ENCODE results near the gene STRIP1.

The STRIP1 gene

DNA sequence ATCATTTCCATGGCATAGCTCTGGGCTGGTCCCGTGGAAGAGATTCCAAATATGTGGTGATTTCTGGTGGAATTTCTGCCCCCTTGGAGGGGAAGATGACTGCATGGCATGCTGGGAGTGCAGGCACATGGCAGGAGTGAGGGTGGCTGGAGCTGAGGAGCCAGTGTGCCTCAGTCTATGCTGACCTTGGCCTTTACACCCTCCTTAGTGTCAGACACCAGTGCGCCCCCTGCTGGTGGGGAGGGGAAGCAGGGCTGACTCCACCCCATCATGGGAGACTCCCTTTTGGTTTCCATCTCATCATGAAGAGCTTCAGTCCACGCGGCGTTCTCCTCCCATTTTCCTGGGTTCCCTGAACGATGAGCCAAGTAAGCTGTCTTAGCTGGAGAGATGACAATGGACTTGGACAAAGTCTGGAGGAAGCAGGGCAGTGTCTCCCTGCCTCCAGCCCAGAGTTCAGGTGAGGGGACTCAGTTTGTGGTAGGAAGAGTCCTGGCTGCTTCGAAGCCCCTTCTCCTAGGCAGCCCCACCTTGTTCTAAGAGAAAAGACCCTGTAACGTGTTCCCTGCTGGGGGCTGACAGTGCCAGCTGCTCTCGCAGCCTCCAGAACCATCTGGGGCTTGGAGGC lies 25.7 kb downstream of the STRIP1 start (continued):
- TF ChIP-seq, protein P1, sequence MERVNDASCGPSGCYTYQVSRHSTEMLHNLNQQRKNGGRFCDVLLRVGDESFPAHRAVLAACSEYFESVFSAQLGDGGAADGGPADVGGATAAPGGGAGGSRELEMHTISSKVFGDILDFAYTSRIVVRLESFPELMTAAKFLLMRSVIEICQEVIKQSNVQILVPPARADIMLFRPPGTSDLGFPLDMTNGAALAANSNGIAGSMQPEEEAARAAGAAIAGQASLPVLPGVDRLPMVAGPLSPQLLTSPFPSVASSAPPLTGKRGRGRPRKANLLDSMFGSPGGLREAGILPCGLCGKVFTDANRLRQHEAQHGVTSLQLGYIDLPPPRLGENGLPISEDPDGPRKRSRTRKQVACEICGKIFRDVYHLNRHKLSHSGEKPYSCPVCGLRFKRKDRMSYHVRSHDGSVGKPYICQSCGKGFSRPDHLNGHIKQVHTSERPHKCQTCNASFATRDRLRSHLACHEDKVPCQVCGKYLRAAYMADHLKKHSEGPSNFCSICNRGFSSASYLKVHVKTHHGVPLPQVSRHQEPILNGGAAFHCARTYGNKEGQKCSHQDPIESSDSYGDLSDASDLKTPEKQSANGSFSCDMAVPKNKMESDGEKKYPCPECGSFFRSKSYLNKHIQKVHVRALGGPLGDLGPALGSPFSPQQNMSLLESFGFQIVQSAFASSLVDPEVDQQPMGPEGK (CRISPR knock-in tag; IDR thresholded peaks at IDR 0.05; ENCODE audit: borderline replicate concordance) = no peak
- TF ChIP-seq ARNTL (CRISPR knock-in tag; IDR thresholded peaks at IDR 0.05; ENCODE audit: borderline replicate concordance, low read depth) (0 out of 2 replicates have a peak, but pooled peaks have one; percentile 38), ZNF8 (CRISPR knock-in tag; IDR thresholded peaks at IDR 0.05) (peak; percentile 23; the same call in 1 of the 2 replicates), TCF4 (CRISPR knock-in tag; IDR thresholded peaks at IDR 0.05; ENCODE audit: borderline replicate concordance) (no peak), ESRRG (CRISPR knock-in tag; IDR thresholded peaks at IDR 0.05) (no peak)
- TF ChIP-seq, protein P2, sequence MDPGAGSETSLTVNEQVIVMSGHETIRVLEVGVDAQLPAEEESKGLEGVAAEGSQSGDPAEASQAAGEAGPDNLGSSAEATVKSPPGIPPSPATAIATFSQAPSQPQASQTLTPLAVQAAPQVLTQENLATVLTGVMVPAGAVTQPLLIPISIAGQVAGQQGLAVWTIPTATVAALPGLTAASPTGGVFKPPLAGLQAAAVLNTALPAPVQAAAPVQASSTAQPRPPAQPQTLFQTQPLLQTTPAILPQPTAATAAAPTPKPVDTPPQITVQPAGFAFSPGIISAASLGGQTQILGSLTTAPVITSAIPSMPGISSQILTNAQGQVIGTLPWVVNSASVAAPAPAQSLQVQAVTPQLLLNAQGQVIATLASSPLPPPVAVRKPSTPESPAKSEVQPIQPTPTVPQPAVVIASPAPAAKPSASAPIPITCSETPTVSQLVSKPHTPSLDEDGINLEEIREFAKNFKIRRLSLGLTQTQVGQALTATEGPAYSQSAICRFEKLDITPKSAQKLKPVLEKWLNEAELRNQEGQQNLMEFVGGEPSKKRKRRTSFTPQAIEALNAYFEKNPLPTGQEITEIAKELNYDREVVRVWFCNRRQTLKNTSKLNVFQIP (CRISPR knock-in tag; IDR thresholded peaks at IDR 0.05; ENCODE audit: borderline replicate concordance, low read depth) = no peak

DNA sequence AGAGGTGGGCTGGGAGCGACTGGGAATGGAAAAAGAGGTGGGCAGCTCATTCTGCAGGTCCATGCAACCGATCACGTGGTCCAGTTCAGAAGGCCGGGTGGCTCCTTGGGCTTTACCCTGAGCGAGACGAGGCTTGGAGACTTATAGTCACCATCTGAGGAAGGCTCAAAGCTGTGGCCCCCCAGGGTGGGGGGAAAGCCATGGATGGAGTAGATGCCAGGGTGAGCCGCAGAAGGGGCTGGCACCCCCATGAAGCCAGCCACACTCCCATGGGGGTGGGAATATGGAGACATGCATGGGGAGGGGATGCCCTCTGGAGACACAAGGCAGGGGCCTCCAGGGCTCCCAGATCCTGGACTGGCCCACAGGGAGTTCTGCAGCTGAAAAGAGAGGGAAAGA lies 26.2 kb downstream of the STRIP1 start:
- TF ChIP-seq ZC3H10 (CRISPR knock-in tag; IDR thresholded peaks at IDR 0.05) = no peak
- no peak for TF ChIP-seq ZNF565 (CRISPR knock-in tag; conservative IDR thresholded peaks at IDR 0.05; ENCODE audit: low read depth)
- no peak for TF ChIP-seq ZFP3 (CRISPR knock-in tag; IDR thresholded peaks at IDR 0.05)
- no peak for TF ChIP-seq OSR1 (CRISPR knock-in tag; IDR thresholded peaks at IDR 0.05)
- TF ChIP-seq PPARA (CRISPR knock-in tag; IDR thresholded peaks at IDR 0.05; ENCODE audit: borderline replicate concordance) = no peak
- no peak for TF ChIP-seq SNAI2 (CRISPR knock-in tag; IDR thresholded peaks at IDR 0.05)
- no peak for TF ChIP-seq ESRRG (CRISPR knock-in tag; IDR thresholded peaks at IDR 0.05)
- TF ChIP-seq, protein P3, sequence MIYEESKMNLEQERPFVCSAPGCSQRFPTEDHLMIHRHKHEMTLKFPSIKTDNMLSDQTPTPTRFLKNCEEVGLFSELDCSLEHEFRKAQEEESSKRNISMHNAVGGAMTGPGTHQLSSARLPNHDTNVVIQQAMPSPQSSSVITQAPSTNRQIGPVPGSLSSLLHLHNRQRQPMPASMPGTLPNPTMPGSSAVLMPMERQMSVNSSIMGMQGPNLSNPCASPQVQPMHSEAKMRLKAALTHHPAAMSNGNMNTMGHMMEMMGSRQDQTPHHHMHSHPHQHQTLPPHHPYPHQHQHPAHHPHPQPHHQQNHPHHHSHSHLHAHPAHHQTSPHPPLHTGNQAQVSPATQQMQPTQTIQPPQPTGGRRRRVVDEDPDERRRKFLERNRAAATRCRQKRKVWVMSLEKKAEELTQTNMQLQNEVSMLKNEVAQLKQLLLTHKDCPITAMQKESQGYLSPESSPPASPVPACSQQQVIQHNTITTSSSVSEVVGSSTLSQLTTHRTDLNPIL (CRISPR knock-in tag; IDR thresholded peaks at IDR 0.05; ENCODE audit: low read depth) = no peak
- TF ChIP-seq ZFP30 (CRISPR knock-in tag; IDR thresholded peaks at IDR 0.05) = no peak
- TF ChIP-seq, protein P4, sequence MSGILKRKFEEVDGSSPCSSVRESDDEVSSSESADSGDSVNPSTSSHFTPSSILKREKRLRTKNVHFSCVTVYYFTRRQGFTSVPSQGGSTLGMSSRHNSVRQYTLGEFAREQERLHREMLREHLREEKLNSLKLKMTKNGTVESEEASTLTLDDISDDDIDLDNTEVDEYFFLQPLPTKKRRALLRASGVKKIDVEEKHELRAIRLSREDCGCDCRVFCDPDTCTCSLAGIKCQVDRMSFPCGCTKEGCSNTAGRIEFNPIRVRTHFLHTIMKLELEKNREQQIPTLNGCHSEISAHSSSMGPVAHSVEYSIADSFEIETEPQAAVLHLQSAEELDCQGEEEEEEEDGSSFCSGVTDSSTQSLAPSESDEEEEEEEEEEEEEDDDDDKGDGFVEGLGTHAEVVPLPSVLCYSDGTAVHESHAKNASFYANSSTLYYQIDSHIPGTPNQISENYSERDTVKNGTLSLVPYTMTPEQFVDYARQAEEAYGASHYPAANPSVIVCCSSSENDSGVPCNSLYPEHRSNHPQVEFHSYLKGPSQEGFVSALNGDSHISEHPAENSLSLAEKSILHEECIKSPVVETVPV (CRISPR knock-in tag; IDR thresholded peaks at IDR 0.05) = no peak
- no peak for TF ChIP-seq BACH2 (CRISPR knock-in tag; IDR thresholded peaks at IDR 0.05; ENCODE audit: borderline replicate concordance)
- no peak for TF ChIP-seq TOX (CRISPR knock-in tag; IDR thresholded peaks at IDR 0.05; ENCODE audit: borderline replicate concordance)
- no peak for ATAC-seq

DNA sequence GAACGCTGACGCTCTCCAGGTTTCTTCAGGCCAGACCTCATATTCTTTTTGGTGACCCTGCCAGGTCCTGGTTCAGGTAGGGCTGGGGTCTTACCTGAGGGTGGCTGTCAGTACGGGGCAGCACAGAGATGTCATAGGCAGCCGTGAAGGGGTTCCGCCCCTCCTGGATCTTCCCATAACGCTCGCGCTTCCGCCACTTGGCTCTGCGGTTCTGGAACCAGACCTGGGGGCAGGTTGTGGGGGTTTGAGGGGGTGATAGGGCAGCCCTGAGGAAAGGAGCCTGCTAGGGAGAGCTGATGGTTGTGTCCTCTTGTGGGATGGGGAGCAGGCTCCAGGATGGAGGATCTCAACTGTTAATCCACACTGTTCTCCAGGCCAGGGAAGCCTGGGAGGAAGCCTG lies 26.9 kb downstream of the STRIP1 start:
- no peak for ATAC-seq
- TF ChIP-seq, protein P4 (CRISPR knock-in tag; IDR thresholded peaks at IDR 0.05) = no peak
- TF ChIP-seq RARB (CRISPR knock-in tag; IDR thresholded peaks at IDR 0.05) (no peak), GLIS3 (CRISPR knock-in tag; IDR thresholded peaks at IDR 0.05) (no peak), SNAI2 (CRISPR knock-in tag; IDR thresholded peaks at IDR 0.05) (no peak), ZNF565 (CRISPR knock-in tag; conservative IDR thresholded peaks at IDR 0.05; ENCODE audit: low read depth) (no peak), ZFP3 (CRISPR knock-in tag; IDR thresholded peaks at IDR 0.05) (no peak), TCF4 (CRISPR knock-in tag; IDR thresholded peaks at IDR 0.05; ENCODE audit: borderline replicate concordance) (no peak)
- TF ChIP-seq, protein P2 (CRISPR knock-in tag; IDR thresholded peaks at IDR 0.05; ENCODE audit: borderline replicate concordance, low read depth) = no peak
- TF ChIP-seq, protein P1 (CRISPR knock-in tag; IDR thresholded peaks at IDR 0.05; ENCODE audit: borderline replicate concordance) = no peak
- TF ChIP-seq, protein P5, sequence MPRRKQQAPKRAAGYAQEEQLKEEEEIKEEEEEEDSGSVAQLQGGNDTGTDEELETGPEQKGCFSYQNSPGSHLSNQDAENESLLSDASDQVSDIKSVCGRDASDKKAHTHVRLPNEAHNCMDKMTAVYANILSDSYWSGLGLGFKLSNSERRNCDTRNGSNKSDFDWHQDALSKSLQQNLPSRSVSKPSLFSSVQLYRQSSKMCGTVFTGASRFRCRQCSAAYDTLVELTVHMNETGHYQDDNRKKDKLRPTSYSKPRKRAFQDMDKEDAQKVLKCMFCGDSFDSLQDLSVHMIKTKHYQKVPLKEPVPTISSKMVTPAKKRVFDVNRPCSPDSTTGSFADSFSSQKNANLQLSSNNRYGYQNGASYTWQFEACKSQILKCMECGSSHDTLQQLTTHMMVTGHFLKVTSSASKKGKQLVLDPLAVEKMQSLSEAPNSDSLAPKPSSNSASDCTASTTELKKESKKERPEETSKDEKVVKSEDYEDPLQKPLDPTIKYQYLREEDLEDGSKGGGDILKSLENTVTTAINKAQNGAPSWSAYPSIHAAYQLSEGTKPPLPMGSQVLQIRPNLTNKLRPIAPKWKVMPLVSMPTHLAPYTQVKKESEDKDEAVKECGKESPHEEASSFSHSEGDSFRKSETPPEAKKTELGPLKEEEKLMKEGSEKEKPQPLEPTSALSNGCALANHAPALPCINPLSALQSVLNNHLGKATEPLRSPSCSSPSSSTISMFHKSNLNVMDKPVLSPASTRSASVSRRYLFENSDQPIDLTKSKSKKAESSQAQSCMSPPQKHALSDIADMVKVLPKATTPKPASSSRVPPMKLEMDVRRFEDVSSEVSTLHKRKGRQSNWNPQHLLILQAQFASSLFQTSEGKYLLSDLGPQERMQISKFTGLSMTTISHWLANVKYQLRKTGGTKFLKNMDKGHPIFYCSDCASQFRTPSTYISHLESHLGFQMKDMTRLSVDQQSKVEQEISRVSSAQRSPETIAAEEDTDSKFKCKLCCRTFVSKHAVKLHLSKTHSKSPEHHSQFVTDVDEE (CRISPR knock-in tag; IDR thresholded peaks at IDR 0.05) = no peak
- TF ChIP-seq, protein P3 (CRISPR knock-in tag; IDR thresholded peaks at IDR 0.05; ENCODE audit: low read depth) = no peak
